CD4-positive, alpha-beta T cell treated with Interleukin-4 for 4 hours (primary cell): ENCODE measurements around the gene PRMT3.
"Not testable (repeated sequence)": the region's sequence is repeated elsewhere in the genome, so short reads cannot be mapped to it uniquely, and the experiment has no call there.

Experiments
- DNase-seq: peaks from one replicate; pipeline ENCODE4 v3.0.0-alpha.2; 2020

Gene PRMT3

DNA sequence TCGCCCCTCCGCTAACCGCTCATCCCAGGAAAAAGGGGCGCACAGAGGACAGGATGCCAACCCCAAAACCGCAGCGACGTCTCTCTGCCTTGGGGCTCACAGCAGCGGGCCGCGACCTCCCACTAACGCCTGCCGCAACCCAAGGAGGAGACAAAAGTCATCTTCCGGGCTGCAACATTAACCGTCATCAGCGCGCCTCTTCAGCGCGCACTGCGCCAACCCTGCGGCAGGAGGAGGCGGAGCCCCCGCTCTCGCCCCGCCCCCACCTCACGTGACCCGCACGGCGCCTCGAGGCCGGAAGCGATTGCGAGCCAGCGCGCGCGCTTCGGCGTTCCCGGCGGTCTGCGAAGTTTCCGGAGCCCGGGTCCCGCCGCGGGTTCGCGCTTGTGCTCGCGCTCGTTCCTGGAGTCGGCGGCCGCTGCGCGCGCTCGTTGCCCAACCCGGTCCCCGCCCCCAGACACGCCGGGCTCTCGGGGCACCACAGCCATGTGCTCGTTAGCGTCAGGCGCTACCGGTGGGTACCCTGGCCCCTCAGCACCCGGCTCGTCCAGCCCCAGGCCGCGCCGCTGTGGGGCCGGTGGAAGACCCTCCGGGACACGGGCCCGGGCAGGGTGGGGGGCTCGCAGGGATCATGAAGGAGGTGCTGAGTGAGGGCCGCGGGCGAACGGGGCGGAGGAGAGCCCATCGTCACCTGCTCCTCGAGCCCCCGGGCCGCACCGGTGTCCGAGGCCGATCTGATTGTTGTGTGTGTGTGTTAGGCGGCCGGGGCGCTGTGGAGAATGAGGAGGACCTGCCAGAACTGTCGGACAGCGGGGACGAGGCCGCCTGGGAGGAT lies at the start of gene PRMT3:
Gene PRMT3 (plus strand): TSS at position 456 of the 835 bp plus-strand sequence. CDS start 31 bp downstream, at position 487.
- peak; percentile 96 for DNase-seq

DNA sequence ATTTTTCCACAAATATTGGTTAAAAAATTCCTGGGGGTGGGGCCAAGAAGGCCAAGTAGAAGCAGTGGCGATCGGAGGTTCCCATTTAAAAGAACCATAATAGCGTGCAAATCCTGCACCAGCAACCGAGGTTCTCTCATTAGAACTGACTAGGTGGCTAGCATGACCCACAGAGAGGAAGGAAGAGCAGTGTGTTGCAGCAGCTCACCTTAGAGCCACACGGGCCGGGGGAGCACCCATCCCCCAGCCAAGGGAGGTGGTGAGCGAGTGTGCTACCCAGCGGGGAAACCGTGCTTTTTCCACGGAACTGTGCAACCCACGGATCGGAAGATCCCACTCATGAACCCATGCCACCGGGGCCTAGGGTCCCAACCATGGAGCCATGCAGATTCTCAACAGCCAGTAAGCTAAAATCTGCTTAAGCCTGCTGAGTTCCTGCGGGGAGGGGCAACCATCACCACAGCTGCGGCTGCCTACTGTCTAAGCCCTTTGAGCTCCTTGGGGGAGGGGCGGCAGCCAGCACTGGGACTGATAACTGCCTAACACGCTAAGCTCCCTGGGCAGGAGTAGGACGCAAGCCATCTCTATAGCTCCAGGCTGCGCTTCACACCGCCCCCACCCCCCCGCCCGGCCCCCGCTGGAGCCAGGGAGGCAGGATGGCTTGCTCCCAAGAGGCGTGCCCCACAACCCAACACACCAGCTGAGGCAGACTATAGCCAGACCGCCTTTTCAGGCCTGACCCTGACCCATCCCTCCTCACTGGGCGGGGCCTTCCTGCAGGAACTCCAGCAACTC lies 45.0 kb upstream of the PRMT3 start:
- DNase-seq: no peak

GRCh38 chr11:20351136-20351535 lies 36.4 kb upstream of the PRMT3 start:
- DNase-seq: no peak

DNA sequence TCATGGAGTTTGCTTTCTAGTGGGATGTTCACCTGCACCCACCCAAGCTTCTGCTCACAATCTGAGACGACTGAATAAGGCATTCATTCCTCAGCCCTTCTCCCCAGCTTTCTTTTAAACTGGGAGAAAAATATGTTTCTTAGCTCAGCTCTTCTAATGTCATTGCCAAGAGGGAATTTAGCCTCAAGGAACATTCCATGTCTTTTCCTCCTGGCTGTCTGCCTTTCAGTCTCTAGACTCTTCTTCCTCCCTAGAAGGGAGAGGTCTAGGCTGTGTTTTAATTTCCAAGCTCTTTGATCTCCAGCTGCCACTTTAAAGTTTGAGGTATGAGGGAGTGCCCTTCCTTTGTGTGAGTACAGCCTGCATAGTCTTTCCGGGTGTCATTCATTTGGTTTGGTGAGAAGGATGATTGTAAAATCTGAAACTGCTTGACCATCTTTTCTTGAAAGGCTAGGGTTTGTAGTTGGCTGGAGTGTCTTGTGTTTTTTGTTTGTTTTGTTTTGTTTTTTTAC lies 35.7 kb upstream of the PRMT3 start:
- DNase-seq: no peak

DNA sequence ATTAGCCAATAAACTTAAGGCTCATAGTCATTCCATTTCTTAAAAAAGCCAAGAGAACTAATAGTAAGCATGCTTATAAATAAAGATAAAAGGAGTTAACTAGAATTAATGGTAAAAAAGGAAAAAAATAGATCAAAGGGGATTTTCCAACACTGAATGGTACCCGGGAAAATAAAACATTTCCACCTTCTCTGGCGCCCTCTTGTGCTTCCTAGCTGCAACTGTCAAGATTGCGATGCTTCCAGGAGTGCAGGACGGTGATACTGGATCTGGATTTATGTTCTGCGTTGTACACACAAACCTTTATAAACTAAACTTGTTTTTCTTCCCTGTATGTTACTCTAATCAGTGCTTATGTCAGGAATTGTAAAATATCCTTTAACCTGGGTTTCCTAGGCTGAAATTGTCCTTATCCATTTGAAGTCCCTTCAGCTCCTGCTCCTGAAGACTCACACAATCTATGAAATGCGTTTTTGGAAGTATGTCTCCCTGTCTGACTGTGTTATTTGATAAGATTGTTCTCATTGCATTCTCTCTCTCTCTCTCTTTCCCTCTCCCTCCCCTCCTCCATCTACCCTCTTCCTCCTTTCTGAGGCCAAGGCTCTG lies 33.6 kb upstream of the PRMT3 start:
- DNase-seq: peak; percentile 42

DNA sequence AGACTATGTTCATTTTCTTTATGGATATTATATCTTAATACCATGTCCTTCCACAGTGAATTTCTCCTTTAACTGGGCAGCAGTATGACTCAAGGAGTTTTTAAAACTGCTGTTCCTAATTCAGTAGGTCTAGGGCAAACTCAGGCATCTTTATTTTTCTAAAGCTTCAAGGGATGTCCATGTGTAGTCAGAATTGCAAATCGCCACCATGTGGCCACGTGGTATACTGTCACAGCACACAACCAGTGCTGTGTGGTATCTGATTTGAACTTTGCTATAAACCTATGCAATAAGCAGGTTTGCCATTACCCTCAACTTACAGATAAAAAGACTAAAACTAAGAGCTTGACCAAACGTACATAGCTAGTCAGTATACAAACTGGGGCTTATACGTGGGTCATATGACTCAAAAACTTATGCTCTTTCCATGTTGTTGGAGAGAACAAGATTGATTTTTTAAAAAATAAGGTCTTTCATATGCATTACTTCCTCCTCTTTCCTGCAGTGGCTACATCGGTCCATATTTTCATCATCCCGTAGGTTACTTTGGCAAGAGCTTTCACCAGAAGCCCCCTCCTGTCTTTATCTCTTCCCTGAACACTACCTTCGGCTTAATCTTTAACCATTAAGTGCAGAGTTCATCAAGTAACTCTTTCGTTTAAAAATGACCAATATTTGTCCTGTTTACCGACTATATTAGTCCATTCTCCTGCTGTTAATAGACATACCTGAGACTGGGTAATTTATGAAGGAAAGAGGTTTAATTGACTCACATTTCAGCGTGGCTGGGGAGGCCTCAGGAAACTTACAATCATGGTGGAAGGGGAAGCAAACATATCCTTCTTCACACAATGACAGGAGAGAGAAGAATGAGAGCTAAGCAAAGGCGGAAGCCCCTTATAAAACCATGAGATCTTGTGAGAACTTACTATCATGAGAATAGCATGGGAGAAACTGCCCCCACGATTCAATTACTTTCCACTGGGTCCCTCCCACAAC lies 32.0 kb upstream of the PRMT3 start:
- peak; percentile 39 for DNase-seq

- DNase-seq: no peak
Measured at GRCh38 chr11:20357150-20357549, 30.4 kb upstream of the PRMT3 start.

DNA sequence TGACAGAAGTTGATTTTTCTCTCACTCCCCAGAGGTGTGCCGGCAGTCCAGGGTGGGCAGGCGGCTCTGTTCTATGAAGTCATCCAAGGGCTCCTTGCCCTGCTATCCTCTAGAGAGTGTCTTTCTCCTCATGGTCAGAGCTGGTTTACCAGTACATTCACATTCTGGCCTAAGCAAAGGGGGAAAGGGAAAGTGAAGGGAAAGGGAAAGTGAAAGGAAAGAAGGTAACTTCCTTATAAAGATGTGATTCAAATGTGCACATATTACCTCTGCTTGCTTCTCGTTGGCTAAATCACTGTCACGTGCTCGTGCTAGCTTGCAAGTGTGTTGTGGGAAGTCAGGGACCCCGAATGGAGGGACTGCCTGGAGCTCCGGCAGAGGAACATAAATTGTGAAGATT lies 26.9 kb upstream of the PRMT3 start:
- DNase-seq: peak; percentile 65

DNA sequence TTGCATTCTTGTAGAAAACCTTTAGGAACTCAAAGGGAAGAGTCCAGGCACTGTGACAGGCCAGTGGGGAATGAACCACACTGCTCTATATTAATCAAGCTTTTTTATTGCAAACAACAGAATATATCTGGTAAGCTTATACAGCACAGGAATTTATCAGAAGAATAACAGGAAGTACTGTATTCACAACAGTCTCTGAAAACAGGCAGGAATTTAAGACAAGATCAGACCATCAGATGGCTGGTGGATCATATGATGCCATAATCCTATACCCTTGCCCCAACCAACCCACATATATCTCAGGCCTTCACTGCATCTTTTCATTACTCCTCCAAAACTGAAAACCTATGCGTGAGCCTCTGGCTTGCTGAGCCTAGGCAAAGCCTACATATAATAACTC lies 25.0 kb upstream of the PRMT3 start:
- no peak for DNase-seq

DNA sequence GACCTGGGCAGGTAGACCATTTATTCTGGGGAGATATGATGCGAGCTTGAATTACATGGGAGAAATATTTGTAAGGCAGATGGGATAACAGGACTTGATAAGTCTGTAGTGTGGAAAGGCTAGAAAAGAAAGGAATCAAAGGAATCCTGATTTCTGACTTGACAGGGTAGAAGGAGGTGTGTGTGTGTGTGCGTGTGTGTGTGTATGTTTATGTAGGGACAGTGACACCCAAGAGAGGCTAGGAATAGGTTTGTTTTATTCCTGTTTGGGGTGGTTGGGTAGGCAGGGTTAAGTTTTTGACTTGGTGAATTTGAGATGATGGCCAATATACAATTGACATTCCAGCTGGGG lies 24.4 kb upstream of the PRMT3 start:
- no peak for DNase-seq

GRCh38 chr11:20363500-20364340 lies 23.8 kb upstream of the PRMT3 start, which contains the start of gene HTATIP2:
TSS of gene HTATIP2 (plus strand) at chr11:20363714. CDS start at chr11:20364238, 524 bp downstream.
- peak; percentile 71 for DNase-seq

GRCh38 chr11:20364341-20364792 lies 23.1 kb upstream of the PRMT3 start:
- no peak for DNase-seq

DNA sequence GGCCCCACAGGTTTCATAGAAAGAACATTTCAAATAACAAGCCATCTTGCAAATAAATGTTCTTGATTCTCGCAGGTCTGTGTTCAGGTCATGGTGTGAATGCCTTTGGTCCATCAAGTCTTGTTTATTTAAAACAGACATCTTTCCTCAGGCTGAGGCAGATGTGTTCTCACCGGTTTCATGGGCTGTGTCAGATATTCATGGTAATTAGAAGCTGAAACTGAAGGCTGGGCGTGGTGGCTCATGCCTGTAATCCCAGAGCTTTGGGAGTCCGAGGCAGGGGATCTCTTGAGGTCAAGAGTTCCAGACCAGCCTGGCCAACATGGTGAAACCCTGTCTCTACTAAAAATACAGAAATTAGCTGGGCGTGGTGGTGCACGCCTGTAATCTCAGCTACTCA lies 22.1 kb upstream of the PRMT3 start:
- not testable (repeated sequence) for DNase-seq

GRCh38 chr11:20367313-20367948 lies 20.1 kb upstream of the PRMT3 start:
- DNase-seq: peak; percentile 71

DNA sequence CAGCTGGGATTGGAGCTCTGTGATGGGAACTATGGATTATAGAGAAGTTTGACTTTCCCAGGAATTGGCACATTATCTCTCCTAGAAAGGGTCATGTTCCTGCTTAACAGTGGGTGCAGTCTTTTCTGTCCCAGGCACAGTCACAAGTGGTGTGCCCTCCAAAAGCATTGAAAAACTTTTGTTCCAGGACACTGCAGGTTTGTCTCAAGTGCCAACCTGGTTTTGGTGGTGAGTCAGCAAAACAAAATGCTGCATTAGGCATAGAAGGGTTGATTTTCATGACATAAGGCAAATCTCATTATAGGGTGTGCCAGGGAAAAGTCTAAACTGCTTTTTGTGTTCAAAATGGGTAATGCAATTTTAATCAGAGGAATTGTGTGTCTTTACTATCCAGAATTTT lies 19.1 kb upstream of the PRMT3 start:
- no peak for DNase-seq

- DNase-seq: no peak
Measured at GRCh38 chr11:20369826-20370225, 17.7 kb upstream of the PRMT3 start.

DNA sequence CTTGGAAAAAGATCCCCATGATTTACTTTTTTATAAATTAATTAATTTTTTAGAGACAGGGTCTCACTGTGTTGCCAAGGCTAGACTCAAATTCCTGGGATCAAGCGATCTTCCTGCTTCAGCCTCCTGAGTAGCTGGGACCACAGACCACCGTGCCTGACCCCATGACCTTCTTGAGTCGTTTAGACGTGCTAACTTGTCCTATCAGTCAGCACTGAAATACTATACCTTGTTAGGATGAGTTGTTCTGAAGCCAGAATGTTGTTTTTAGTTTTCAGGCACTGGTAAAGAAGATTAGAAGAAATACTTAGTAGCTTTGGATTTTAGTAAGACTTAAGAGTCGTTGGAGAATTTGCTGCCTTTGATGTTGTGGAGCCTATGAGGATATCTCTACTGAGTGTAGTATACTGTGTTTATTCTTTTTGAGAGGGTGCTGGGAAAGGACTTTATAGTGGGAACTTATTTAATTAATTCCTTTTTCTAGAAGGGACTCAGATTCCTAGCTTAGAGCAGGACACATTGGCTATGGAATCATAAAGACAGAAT lies 15.4 kb upstream of the PRMT3 start:
- no peak for DNase-seq

DNA sequence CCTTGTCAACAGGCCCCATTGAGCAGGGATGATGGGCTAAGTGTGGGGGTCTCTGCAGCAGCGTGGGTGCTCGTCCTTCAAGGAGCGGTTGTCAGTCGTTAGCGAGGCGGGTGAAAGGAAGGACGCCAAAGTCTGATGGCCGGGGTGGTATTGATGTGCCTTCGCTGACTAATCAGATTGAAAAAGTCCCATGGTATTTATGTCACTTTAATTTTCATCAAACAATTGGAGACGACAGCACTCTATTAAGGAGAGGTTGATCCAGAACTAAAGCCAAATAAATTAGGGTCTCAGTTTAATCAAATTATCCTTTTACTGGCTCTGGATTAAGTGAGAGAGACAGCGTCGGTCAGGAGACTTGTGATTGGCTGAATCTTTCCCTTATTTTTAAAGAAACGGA lies 14.4 kb upstream of the PRMT3 start:
- no peak for DNase-seq

- no peak for DNase-seq
Measured at GRCh38 chr11:20373568-20374209, 13.8 kb upstream of the PRMT3 start.
